T47D (cell line): ENCODE measurements around the gene SPATA3.

Experiments used
- DNase-seq, 2 experiments: peaks; one replicate each; pipeline versions ENCODE4 v3.0.0 to v3.0.0-alpha.2; 2011 to 2012; ENCODE audit warnings: low read depth in 1 of 2, low spot score in 1 of 2
- JUND ChIP-seq: IDR thresholded peaks from 2 replicates; pipeline ENCODE4 v1.6.1; 2012; ENCODE audit warnings: low read depth
- in situ Hi-C: cut with HindIII; loops from 2 replicates; pipeline ENCODE4 v1.10.0; 2016; ENCODE audit warnings: low sequenced_read_pairs, low pct_unique_long_range_greater_than_20kb

The SPATA3 gene

GRCh38 chr2:231056453-231057416 is 60.8 kb downstream of the SPATA3 start, which contains the start of gene PSMD1:
TSS of gene PSMD1 (plus strand) at chr2:231056867. CDS start at chr2:231057026, 159 bp downstream.
- TF ChIP-seq JUND, result no peak
- DNase-seq, result peak; percentile 62 to 91
- in situ Hi-C loops, result no loop called here

- in situ Hi-C loops, result no loop called here
- no peak for TF ChIP-seq JUND
- no peak for DNase-seq
Observed at GRCh38 chr2:231057590-231057989, 61.7 kb downstream of the SPATA3 start.
